SK-N-SH (cell line): ENCODE measurements around the gene REXO1.

Experiments used
- CTCF ChIP-seq: fragments of 200-600 bp; sonication (generic); IDR thresholded peaks from 2 replicates; pipeline ENCODE4 v1.6.1; 2017; ENCODE audit warnings: antibody characterized with exemption, mild to moderate bottlenecking, moderate library complexity
- GATA2 ChIP-seq: sonication (generic); formaldehyde crosslinking; IDR thresholded peaks from 2 replicates; pipeline ENCODE4 v1.5.0; 2020; ENCODE audit warnings: mild to moderate bottlenecking, missing genetic modification reagents
- MXI1 ChIP-seq: IDR thresholded peaks from 2 replicates; pipeline ENCODE4 v1.6.1; 2012; ENCODE audit warnings: mild to moderate bottlenecking, low read depth, low read length, improper control_type of control experiment
- PBX3 ChIP-seq: IDR thresholded peaks from 2 replicates; pipeline ENCODE4; 2012
- POLR2AphosphoS5 ChIP-seq: IDR thresholded peaks from 2 replicates; pipeline ENCODE4 v1.6.1; 2012; ENCODE audit warnings: low read depth, low read length
- RCOR1 ChIP-seq: fragments of 150-350 bp; IDR thresholded peaks from 2 replicates; pipeline ENCODE4 v1.6.1; 2017; ENCODE audit warnings: antibody characterized with exemption, low read length
- RFX5 ChIP-seq: IDR thresholded peaks from 2 replicates; pipeline ENCODE4 v1.6.1; 2012; ENCODE audit warnings: mild to moderate bottlenecking, improper control_type of control experiment, low read length
- USF2 ChIP-seq: fragments of 150-350 bp; IDR thresholded peaks from 2 replicates; pipeline ENCODE4 v1.6.1; 2017; ENCODE audit warnings: antibody characterized with exemption, low read length, low read depth, borderline replicate concordance
- ZBTB33 ChIP-seq: IDR thresholded peaks from 2 replicates; pipeline ENCODE4 v1.4.0; 2012; ENCODE audit warnings: low read depth, borderline replicate concordance

- TF ChIP-seq MXI1 (no peak), RCOR1 (no peak), PBX3 (no peak), ZBTB33 (no peak), CTCF (no peak), POLR2AphosphoS5 (no peak), GATA2 (CRISPR knock-in tag) (no peak), RFX5 (no peak), USF2 (no peak)
These were observed 19.1 kb upstream of the REXO1 start for GRCh38 chr19:1867349-1867724.
